ENCODE measurements around the gene NUDT16. TPM values are rescaled to one million over a fixed set of nuclear protein-coding genes. Genes with fewer than 3 reads are reported as not detected.

NUDT16 gene
- total RNA-seq, 1 experiment from 2014 or later = 0.93 TPM

- no peaks in the 10 kb centered on the region for H3K27me3 ChIP-seq (ENCODE audit: low read length)
- H3K9ac ChIP-seq (ENCODE audit: low read length) = no peak overlapping the region
- DNase-seq = no peak
- no peaks in the 10 kb centered on the region for H3K79me2 ChIP-seq (ENCODE audit: low read length)
- no peak overlapping the region for H3K27ac ChIP-seq (ENCODE audit: low read length)
- H3K4me1 ChIP-seq (ENCODE audit: low read length) = no peaks in the 10 kb centered on the region
- H3K36me3 ChIP-seq (ENCODE audit: insufficient read depth, low read length) = no peaks in the 10 kb centered on the region
- peaks cover 4% of the 10 kb centered on the region; the same call in 1 of the 2 replicates for H3K9me3 ChIP-seq (ENCODE audit: low read length)
- no peak overlapping the region for H2AFZ ChIP-seq (ENCODE audit: low read length)
- no peak overlapping the region for H3K4me3 ChIP-seq (ENCODE audit: low read length)
- no peaks in the 10 kb centered on the region for H4K20me1 ChIP-seq (ENCODE audit: insufficient read depth, low read depth, low read length)
- H3K4me2 ChIP-seq (ENCODE audit: low read depth, low read length, poor library complexity, severe bottlenecking) = no peak overlapping the region
- H3K9me2 ChIP-seq (replicated peaks; ENCODE audit: insufficient read depth, low read length) = no peaks in the 10 kb centered on the region
Observed at GRCh38 chr3:131406274-131406673, 24.7 kb downstream of the NUDT16 start.

GRCh38 chr3:131417751-131418150 lies 36.2 kb downstream of the NUDT16 start:
- H3K4me2 ChIP-seq (ENCODE audit: low read depth, low read length, poor library complexity, severe bottlenecking) = no peak overlapping the region
- DNase-seq = no peak

GRCh38 chr3:131421301-131421700 lies 39.7 kb downstream of the NUDT16 start:
- Histone ChIP-seq H3K27ac (ENCODE audit: low read length) (no peak overlapping the region), H3K9me3 (ENCODE audit: low read length) (no peaks in the 10 kb centered on the region), H3K9me2 (replicated peaks; ENCODE audit: insufficient read depth, low read length) (no peaks in the 10 kb centered on the region), H3K4me3 (ENCODE audit: low read length) (no peak overlapping the region), H3K4me1 (ENCODE audit: low read length) (no peaks in the 10 kb centered on the region), H3K27me3 (ENCODE audit: low read length) (no peaks in the 10 kb centered on the region), H2AFZ (ENCODE audit: low read length) (no peak overlapping the region), H3K36me3 (ENCODE audit: insufficient read depth, low read length) (no peaks in the 10 kb centered on the region), H4K20me1 (ENCODE audit: insufficient read depth, low read depth, low read length) (no peaks in the 10 kb centered on the region), H3K79me2 (ENCODE audit: low read length) (no peaks in the 10 kb centered on the region), H3K4me2 (ENCODE audit: low read depth, low read length, poor library complexity, severe bottlenecking) (no peak overlapping the region), H3K9ac (ENCODE audit: low read length) (no peak overlapping the region)
- DNase-seq = no peak

More at GRCh38 chr3:131417751-131418150, 36.2 kb downstream of the NUDT16 start:
- Histone ChIP-seq H3K36me3 (ENCODE audit: insufficient read depth, low read length) (no peaks in the 10 kb centered on the region), H3K27me3 (ENCODE audit: low read length) (no peaks in the 10 kb centered on the region), H3K9ac (ENCODE audit: low read length) (no peak overlapping the region), H2AFZ (ENCODE audit: low read length) (no peak overlapping the region), H3K4me1 (ENCODE audit: low read length) (no peaks in the 10 kb centered on the region), H3K4me3 (ENCODE audit: low read length) (no peak overlapping the region), H4K20me1 (ENCODE audit: insufficient read depth, low read depth, low read length) (no peaks in the 10 kb centered on the region), H3K9me2 (replicated peaks; ENCODE audit: insufficient read depth, low read length) (no peaks in the 10 kb centered on the region), H3K9me3 (ENCODE audit: low read length) (no peaks in the 10 kb centered on the region), H3K79me2 (ENCODE audit: low read length) (no peaks in the 10 kb centered on the region), H3K27ac (ENCODE audit: low read length) (no peak overlapping the region)

DNA sequence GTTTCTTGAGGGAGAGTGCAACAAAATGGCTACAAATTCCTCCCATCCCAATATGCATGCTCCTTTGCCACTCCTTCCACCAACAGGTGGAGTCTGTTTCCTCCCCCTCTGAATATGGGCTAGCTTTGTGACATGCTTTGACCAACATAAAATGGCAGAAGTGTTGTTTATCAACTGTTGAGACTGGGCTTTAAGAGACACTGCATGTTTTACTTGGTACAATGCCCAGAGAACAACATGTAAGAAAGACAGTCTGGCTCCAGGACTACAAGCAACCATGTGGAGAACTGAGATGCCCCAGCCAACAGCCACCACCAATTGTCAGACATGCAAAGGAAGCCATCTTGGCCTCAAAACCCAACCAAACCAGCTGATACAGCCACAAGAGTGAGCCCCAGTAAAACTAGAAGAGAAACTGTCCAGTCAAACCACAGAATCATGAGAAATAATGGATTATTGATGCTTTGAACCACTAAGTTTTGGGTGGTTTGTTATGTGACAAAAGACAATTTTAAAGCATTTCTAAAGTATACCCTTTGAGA lies 40.5 kb downstream of the NUDT16 start:
- no peaks in the 10 kb centered on the region for H3K9me2 ChIP-seq (replicated peaks; ENCODE audit: insufficient read depth, low read length)
- H3K79me2 ChIP-seq (ENCODE audit: low read length) = no peaks in the 10 kb centered on the region
- no peak overlapping the region for H2AFZ ChIP-seq (ENCODE audit: low read length)
- no peaks in the 10 kb centered on the region for H3K4me1 ChIP-seq (ENCODE audit: low read length)
- H4K20me1 ChIP-seq (ENCODE audit: insufficient read depth, low read depth, low read length) = no peaks in the 10 kb centered on the region
- no peak for DNase-seq
- no peaks in the 10 kb centered on the region for H3K27me3 ChIP-seq (ENCODE audit: low read length)
- no peak overlapping the region for H3K4me2 ChIP-seq (ENCODE audit: low read depth, low read length, poor library complexity, severe bottlenecking)
- no peak overlapping the region for H3K4me3 ChIP-seq (ENCODE audit: low read length)
- no peak overlapping the region for H3K9ac ChIP-seq (ENCODE audit: low read length)
- no peaks in the 10 kb centered on the region for H3K9me3 ChIP-seq (ENCODE audit: low read length)
- H3K36me3 ChIP-seq (ENCODE audit: insufficient read depth, low read length) = no peaks in the 10 kb centered on the region
- H3K27ac ChIP-seq (ENCODE audit: low read length) = no peak overlapping the region

- H3K9me3 ChIP-seq (ENCODE audit: low read length) = no peaks in the 10 kb centered on the region
- DNase-seq = no peak
- H3K27ac ChIP-seq (ENCODE audit: low read length) = no peak overlapping the region
- H3K36me3 ChIP-seq (ENCODE audit: insufficient read depth, low read length) = no peaks in the 10 kb centered on the region
- no peaks in the 10 kb centered on the region for H4K20me1 ChIP-seq (ENCODE audit: insufficient read depth, low read depth, low read length)
- H3K4me1 ChIP-seq (ENCODE audit: low read length) = no peaks in the 10 kb centered on the region
- no peaks in the 10 kb centered on the region for H3K9me2 ChIP-seq (replicated peaks; ENCODE audit: insufficient read depth, low read length)
- no peak overlapping the region for H3K4me2 ChIP-seq (ENCODE audit: low read depth, low read length, poor library complexity, severe bottlenecking)
- H3K4me3 ChIP-seq (ENCODE audit: low read length) = no peak overlapping the region
- no peak overlapping the region for H2AFZ ChIP-seq (ENCODE audit: low read length)
- no peaks in the 10 kb centered on the region for H3K79me2 ChIP-seq (ENCODE audit: low read length)
- H3K9ac ChIP-seq (ENCODE audit: low read length) = no peak overlapping the region
- H3K27me3 ChIP-seq (ENCODE audit: low read length) = peaks cover 2% of the 10 kb centered on the region; the same call in 1 of the 2 replicates
Observed at GRCh38 chr3:131427226-131427625, 45.7 kb downstream of the NUDT16 start.

DNA sequence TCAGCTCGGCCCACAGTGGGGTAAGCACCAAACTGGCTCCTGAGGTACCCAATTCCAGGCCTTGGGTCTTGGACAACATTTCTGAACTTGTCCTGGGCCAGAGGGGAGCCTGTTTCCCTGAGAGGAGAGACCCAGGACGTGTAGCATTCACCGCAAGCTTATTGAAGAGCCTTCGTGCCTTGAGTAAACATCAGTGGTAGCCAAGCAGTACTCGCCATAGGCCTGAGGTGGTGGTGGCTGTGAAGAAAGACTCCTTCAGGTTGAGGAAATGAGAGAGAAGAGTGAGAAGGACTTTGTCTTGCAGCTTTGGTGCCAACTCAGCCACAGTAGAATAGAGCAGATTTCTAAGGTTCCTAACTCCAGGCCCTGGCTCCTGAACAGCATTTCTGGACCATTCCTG lies 50.2 kb downstream of the NUDT16 start:
- H3K79me2 ChIP-seq (ENCODE audit: low read length) = no peaks in the 10 kb centered on the region

GRCh38 chr3:131432441-131432840 lies 50.9 kb downstream of the NUDT16 start:
- no peaks in the 10 kb centered on the region for H4K20me1 ChIP-seq (ENCODE audit: insufficient read depth, low read depth, low read length)
- no peaks in the 10 kb centered on the region for H3K9me3 ChIP-seq (ENCODE audit: low read length)
- H3K9me2 ChIP-seq (replicated peaks; ENCODE audit: insufficient read depth, low read length) = no peaks in the 10 kb centered on the region
- H3K79me2 ChIP-seq (ENCODE audit: low read length) = no peaks in the 10 kb centered on the region
- H2AFZ ChIP-seq (ENCODE audit: low read length) = no peak overlapping the region
- DNase-seq = no peak
- H3K36me3 ChIP-seq (ENCODE audit: insufficient read depth, low read length) = no peaks in the 10 kb centered on the region
- no peak overlapping the region for H3K9ac ChIP-seq (ENCODE audit: low read length)
- H3K4me3 ChIP-seq (ENCODE audit: low read length) = no peak overlapping the region
- H3K4me1 ChIP-seq (ENCODE audit: low read length) = no peaks in the 10 kb centered on the region
- no peak overlapping the region for H3K27ac ChIP-seq (ENCODE audit: low read length)
- no peak overlapping the region for H3K4me2 ChIP-seq (ENCODE audit: low read depth, low read length, poor library complexity, severe bottlenecking)
- peaks cover 2% of the 10 kb centered on the region; the same call in 1 of the 2 replicates for H3K27me3 ChIP-seq (ENCODE audit: low read length)

More for the DNA sequence above, 50.2 kb downstream of the NUDT16 start:
- Histone ChIP-seq H3K9ac (ENCODE audit: low read length) (no peak overlapping the region), H3K27me3 (ENCODE audit: low read length) (peaks cover 2% of the 10 kb centered on the region; the same call in 1 of the 2 replicates), H3K9me3 (ENCODE audit: low read length) (no peaks in the 10 kb centered on the region), H4K20me1 (ENCODE audit: insufficient read depth, low read depth, low read length) (no peaks in the 10 kb centered on the region), H3K4me1 (ENCODE audit: low read length) (no peaks in the 10 kb centered on the region), H3K9me2 (replicated peaks; ENCODE audit: insufficient read depth, low read length) (no peaks in the 10 kb centered on the region), H3K4me2 (ENCODE audit: low read depth, low read length, poor library complexity, severe bottlenecking) (no peak overlapping the region), H3K36me3 (ENCODE audit: insufficient read depth, low read length) (no peaks in the 10 kb centered on the region), H3K27ac (ENCODE audit: low read length) (no peak overlapping the region), H3K4me3 (ENCODE audit: low read length) (no peak overlapping the region), H2AFZ (ENCODE audit: low read length) (no peak overlapping the region)
- no peak for DNase-seq

- H3K79me2 ChIP-seq (ENCODE audit: low read length) = no peaks in the 10 kb centered on the region
- no peaks in the 10 kb centered on the region for H3K36me3 ChIP-seq (ENCODE audit: insufficient read depth, low read length)
- H3K27ac ChIP-seq (ENCODE audit: low read length) = no peak overlapping the region
- H4K20me1 ChIP-seq (ENCODE audit: insufficient read depth, low read depth, low read length) = no peaks in the 10 kb centered on the region
- H3K27me3 ChIP-seq (ENCODE audit: low read length) = no peaks in the 10 kb centered on the region
- no peak overlapping the region for H3K9ac ChIP-seq (ENCODE audit: low read length)
- no peaks in the 10 kb centered on the region for H3K9me2 ChIP-seq (replicated peaks; ENCODE audit: insufficient read depth, low read length)
- H3K4me2 ChIP-seq (ENCODE audit: low read depth, low read length, poor library complexity, severe bottlenecking) = no peak overlapping the region
- no peaks in the 10 kb centered on the region for H3K9me3 ChIP-seq (ENCODE audit: low read length)
- DNase-seq = no peak
- no peak overlapping the region for H2AFZ ChIP-seq (ENCODE audit: low read length)
- no peaks in the 10 kb centered on the region for H3K4me1 ChIP-seq (ENCODE audit: low read length)
- H3K4me3 ChIP-seq (ENCODE audit: low read length) = no peak overlapping the region
Observed at GRCh38 chr3:131435000-131435399, 53.4 kb downstream of the NUDT16 start.
